ENCODE results near the gene HBEGF.

DNA sequence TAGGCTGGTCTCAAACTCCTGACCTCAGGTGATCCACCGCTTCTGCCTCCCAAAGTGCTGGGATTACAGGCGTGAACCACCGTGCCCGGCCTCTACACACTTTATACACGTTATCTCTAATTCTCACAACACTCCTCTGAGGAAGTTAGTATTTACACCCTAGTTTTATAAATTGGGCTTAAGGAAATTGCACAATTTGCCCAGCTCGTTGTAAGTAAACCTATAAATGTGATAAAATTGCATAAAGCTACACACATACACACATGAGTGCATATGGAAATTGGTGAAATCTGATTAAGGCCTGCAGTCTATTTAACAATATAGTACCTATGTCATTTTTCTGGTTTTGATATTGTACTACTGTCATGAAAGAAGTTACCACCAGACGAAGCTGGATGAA lies 9.1 kb upstream of the HBEGF start:
- TF ChIP-seq, protein P1, sequence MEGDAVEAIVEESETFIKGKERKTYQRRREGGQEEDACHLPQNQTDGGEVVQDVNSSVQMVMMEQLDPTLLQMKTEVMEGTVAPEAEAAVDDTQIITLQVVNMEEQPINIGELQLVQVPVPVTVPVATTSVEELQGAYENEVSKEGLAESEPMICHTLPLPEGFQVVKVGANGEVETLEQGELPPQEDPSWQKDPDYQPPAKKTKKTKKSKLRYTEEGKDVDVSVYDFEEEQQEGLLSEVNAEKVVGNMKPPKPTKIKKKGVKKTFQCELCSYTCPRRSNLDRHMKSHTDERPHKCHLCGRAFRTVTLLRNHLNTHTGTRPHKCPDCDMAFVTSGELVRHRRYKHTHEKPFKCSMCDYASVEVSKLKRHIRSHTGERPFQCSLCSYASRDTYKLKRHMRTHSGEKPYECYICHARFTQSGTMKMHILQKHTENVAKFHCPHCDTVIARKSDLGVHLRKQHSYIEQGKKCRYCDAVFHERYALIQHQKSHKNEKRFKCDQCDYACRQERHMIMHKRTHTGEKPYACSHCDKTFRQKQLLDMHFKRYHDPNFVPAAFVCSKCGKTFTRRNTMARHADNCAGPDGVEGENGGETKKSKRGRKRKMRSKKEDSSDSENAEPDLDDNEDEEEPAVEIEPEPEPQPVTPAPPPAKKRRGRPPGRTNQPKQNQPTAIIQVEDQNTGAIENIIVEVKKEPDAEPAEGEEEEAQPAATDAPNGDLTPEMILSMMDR (conservative IDR thresholded peaks at IDR 0.05) = no peak
- TF ChIP-seq ZFX (IDR thresholded peaks at IDR 0.05) = no peak

All from C4-2B (cell line).